HK-2 (cell line): ENCODE results near the gene ENAH.

Experiments
- DNase-seq: peaks from one replicate; pipeline ENCODE4 v3.0.0-alpha.2; 2018; ENCODE audit not compliant: unreplicated experiment

Gene ENAH

DNA sequence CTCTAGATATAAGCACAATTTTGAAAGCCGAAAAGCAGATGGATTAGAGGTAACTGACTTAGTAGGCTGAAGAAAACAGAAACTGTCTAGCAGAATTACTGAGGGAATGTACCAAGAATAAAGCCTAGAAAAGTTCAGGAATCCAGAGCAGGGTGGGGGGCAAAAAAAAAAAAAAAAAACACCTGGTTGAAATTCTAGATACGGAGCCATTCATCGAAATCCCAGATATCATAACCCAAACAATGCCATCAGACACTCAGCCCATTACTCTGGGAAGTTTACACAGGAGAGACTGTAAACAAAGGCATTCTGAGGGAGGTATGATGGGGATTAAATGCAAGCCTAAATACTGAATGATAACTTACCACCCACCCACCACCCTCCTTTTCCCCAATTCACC is 45.6 kb downstream of the ENAH start:
- no peak for DNase-seq

DNA sequence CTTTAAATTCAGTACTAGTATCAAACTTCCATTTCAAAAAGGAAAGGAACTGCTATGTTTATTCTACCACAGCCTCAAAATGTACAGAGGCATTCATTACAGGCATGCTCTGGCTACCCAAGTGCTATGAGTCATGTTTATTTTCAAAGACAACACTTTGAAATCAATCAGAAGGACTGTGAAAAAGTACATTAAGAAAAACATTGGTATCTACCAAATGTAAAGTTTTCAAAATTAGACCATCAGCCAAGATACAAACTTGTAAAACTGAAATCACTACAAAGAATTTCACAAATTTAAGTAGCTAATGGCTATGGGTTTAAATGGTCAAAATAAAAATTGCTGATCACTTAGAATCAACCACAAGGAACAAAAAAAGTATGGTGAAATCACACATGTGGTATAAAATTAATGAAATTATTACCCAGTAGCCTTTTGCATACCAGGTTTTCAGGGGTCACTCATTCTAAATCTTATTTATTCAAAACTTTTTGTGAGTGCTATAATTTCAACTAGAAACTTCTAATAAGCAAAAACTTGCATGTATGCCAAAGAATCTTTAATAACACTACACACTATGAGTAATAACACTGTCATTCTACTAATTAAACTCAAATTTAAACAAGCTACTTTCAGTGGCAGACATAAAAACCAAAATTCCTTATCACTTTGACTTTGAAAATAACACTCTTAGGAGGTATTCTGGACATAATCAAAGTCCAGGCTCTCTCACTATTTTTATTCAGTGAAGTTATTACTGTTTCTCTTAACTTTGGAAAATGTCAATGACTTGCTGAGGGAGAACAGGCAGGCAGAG is 49.2 kb downstream of the ENAH start:
- DNase-seq: no peak

DNA sequence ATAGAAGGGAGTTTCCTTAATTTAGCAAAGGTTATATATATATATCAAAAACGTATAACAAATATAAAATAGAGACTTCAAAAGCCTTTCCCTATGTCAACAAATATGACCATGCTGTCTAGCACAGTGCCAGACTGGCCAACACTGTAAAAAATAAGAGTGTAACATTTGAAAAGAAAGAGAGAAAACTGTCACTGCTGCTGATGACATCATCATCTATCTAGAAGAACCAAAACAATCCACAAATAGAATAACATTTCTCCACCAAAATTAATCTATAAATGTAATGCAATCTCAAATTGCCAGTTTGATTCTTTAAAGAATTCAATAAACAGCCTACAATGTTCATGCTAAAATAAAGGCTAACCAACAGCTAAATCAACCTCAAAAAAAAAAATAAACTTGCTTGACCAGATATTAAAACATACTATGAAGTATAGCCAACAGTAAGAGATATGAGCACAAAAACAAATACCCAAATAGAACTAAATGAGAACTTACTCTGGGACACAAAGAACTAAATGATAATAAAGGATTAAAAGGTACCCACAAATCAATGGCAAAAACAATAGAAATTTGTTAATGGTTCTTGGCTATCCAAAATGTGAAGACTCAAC is 50.2 kb downstream of the ENAH start:
- no peak for DNase-seq

DNA sequence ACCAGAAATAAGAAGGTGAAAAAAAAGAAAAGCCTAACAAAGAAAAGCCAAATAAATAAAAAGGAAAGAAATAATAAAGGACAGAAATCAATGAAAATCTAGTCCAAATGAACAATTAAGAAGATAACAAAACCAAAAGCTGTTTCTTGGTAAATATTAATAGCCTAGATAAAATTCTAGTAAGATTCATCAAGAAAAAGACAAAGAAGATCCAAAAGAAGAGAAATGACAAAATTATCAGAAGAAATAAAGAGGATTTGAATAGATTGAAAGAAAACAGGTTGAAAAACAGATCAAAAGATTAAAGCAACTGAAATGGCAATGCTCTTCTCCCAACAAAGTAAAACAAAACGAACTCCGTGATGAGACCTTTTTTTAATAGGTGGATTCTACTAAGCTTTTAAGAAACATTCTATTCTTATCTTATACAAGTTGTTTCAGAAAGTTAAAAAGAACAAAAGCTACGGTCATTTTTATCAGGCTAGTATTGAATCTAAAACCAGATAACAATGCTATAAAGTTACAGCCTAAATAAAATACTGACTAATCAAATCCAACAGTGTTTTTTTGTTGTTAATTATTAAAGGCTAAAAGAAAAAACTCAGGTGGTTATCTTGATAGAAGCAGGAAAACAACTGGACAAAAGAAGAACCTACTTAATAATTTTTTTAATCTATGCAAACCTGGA is 50.9 kb downstream of the ENAH start:
- DNase-seq: no peak

DNA sequence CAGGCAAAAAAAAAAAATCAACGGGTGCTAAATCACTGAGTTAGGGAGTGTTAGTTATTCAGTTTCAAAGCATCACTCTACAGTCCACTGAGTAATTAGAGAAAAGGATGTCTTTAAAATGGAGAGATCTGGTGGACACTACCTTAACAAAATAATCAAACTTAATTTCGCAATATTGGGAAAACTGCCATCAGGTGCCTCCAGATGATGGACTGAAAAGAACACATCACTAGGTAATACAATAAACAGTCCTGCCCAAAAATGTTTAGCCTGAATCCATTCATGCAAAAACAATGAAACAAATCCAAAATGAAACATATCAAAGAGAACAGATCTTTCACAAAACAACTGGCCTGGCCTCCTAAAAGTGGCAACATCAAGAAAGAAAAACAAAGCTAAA is 54.1 kb downstream of the ENAH start:
- no peak for DNase-seq

DNA sequence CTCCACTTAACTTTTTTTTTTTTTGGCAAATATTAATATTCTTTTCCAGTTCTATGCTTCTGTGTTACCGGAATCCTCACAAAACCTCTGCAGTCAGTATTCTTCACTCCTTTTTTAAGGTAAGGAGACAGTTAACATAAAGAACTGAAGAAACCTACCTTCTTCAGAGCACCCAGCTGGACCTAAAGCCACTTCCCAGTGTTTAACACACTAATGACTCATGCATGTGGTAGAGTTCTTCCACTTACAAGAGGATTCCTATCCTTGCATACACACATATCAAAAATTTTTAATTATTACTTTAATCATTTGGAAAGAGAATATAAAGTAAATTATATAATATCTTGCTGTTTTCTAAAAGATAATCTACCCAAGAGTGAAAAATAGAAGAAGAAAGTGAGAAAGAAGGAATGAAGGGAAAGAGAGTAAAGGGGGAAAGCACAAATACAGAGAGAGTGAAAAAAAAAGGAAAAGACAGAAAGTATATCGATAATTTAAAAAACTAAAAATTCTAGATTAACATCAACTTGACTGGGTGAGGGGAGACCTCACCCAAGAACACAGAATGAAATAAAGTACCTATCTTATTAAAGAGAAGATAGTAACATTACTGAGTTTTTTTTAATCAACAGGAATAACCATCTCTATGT is 54.9 kb downstream of the ENAH start:
- DNase-seq: no peak

DNA sequence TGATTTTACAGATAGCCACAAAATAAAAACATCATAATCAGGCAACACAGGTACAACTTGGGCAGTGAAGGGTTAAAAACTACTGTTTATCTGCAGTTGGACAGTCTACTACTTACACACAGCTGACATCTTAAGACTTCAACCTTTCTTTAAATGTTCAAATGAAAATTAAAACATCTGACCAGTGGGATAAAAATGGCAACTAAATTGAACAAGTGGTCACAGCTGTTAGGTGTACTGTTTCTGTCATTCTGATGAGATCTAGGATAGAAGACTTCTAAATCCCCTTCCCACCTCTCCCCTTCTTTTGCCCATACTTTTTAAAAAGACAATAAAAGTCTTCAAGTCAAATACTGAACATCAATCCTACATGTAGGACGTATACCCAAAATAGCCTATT is 56.2 kb downstream of the ENAH start:
- no peak for DNase-seq

DNA sequence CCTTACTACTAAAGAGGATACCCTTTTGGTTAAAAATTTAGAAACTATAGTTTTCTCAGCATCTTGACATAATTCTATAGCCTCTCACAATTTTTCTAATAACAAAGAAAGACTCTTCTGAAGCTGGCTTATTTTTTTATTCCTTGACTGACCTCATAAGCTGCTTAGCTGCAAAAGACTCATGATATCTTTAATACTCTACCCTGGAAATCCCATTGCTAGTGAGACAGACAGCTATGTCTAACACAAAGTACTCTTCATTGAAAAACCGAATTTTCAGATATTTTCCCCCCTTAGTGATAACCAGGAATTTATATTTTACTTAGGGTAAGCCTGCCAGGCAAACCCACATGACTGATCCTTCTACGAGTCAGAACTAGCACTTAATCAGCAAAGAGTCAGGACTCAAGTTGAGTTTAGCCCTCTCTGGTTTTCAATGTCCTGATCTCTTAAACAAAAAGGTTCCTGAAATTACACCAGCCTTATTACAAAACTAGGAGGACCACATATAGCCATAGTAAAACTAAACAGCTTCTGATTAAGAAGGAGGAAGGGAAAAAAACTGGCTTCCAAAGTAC is 56.9 kb downstream of the ENAH start:
- DNase-seq: no peak

DNA sequence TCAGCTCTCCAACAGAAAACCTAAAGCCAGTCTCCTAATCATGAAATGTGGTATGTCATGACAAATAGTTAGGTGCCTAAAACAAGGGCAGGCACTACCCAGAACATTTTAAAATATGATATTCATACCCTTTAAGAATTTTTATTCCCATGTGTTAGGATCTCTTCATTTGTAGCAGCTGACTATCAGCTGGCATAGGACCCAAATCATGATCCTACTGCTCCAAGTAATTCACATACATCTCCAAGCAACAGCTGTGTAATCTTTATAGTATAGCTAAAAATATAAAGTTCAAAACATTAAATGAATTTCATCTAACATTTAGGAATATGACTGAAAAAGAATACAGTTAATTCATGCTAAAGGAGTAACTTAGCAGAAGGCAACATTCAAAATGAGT is 57.5 kb downstream of the ENAH start:
- no peak for DNase-seq

DNA sequence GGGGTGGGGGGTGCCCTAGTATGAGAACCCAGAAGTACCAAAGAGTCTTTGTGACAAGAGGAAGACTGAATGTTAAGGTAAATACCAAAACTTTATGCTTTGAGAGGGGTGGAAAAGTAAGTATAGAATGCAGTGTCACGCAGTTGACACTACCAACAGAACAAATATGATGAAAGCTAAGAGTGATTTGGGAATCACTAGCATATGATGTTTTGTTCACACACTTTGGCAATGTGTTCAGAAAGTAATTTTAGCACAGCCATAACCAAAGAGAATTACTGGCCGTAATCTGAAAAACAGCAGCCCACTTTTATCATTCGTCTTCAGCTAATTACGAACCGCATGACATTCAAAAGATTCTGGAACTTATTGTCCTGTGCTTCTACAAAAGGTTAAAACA is 59.5 kb downstream of the ENAH start:
- DNase-seq: no peak

DNA sequence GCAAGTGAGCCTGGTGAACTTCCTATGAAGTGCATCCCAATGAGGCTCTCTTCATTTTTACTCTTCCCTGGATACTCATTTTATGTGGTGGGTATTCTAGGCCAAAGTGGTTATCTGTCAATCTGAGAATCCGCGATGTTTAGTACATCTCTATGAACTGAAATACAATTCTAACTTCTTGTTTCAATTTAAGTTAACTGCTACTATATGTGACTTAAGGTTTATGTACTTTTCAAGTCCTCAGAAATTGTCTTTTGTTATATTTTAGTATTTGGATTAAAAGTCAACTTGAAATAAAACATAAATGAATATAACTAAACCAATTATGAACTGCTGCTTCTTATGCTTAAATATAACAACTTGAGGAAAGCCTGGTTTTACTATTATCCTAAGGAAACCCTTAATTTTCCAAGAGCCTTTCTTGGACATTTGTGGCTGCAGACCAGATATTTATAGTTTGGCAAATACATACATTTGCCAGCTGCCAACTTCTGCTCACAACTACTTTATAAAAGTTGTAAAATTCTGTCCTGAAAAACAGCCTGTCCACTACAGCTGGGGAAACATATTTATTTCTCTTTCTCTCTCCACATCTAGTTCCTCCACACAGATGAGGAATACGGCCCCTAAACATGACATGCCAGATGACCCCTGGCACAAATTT is 60.4 kb downstream of the ENAH start:
- no peak for DNase-seq

DNA sequence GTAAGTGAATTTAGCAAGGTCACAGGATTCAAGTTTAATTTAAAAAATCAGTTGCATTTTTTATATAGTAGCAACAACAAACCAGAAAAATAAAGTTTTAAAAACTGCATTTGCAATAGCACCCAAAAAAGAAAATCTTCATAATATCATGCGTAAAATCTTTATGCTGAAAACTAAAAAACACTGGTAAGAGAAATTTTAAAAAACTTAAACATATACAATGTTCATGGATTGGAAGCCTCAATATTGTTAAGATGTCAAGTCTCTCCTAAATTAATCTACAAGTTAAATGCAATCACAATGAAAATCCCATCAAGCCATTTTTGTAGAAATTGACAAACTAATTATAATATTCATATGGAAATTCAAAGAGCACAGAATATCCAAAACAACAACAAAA is 65.6 kb downstream of the ENAH start:
- no peak for DNase-seq

DNA sequence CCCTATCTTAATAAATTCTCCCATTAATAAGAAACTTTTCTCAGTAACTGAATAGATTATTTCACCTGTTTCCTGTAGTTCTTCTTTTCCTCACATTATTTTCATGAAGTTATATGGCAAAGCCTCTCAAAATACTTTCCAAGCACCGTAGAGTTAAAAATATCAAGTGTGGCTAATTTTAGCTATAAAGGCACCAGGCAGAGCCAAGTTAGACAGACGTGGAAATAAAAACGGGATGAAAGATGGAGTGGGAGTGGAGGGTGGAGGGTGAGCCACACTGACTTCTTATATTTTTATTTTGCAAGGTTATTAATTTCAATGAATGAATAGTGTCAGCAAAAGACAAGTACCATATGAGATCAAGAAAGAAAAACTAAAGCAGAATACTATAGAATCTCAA is 71.7 kb downstream of the ENAH start:
- no peak for DNase-seq

DNA sequence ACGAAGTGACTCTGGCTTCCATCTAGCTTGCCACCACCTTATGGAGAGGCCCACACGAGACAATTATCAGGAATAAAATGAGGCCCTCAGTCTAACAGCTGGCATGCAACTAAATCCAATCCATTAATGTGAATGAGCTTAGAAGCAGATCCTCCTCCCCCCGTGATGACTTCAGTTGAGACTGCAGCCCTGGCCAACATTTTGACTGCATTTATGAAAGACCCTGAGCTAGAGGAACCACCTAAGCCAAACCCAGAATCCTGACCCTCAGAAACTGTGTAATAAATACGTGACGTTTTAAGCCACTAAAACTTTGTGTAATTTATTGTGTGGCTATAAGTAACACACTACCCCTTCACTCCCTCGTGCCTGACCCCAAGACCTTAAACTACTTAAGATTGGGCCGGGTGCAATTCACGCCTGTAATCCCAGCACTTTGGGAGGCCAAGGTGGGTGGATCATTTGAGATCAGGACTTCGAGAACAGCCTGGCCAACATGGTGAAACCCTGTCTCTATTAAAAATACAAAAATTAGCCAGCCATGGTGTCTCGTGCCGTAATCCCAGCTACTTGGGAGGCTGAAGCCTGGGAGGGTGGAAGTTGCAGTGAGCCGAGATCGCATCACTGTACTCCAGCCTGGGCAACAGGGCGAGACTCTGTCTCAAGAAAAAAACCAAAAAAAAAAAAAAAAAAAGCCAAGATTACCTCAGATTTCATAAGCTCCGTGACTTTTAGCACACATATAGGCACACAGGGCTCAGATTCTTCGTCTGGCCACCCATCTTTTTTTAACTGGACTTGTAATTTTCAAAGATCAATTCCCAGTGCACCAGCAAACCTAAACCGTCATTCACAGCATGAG is 72.5 kb downstream of the ENAH start:
- no peak for DNase-seq

DNA sequence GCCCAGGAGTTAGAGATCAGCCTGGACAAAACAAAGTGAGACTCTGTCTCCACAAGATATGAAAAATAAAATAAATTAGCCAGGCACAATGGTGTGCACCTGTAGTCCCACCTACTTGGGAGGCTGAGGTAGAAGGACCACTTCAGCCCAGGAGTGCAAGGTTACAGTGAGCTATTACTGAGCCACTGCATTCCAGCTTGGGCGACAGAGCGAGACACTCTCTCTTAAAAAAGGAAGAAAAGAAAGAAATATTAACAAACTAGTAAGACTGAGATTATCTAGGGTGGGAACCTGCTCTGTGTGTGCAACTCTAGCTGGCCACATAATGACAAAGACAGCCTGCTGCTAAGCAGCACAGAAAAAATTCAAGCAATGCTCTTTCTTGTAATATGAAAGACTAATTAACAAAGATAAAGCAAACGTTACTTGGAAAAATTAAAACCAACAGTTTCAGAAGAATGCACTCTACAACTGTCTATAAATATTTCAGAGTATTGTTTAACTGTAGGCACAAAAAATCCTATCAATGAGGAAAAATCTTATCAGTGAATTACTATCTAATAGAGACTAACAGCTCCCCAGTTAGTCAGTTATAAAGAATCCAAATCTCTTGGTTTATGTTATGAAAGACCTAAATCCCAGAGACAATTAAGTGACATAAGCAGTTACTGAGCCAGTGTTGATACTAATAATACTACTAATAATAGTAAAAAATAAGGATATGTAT is 74.5 kb downstream of the ENAH start:
- peak; percentile 46 for DNase-seq

DNA sequence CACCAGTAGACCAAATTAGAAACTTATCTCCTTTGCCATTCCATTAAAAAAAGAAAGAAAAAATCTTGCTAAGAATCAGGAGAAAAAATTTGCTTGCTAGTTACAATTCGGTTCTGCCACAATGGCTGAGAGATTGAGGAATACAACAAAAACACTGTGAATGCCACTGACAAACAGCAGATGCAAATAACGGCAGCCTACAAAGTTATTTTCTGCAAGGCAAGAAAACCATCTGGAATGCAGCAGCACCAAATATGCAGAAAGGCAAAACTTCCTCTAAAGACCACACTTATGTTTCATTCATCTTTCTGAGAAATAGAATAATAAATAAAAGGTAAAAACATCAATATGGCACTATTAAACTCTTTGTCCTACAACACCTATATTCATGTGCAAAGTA is 75.7 kb downstream of the ENAH start:
- no peak for DNase-seq

DNA sequence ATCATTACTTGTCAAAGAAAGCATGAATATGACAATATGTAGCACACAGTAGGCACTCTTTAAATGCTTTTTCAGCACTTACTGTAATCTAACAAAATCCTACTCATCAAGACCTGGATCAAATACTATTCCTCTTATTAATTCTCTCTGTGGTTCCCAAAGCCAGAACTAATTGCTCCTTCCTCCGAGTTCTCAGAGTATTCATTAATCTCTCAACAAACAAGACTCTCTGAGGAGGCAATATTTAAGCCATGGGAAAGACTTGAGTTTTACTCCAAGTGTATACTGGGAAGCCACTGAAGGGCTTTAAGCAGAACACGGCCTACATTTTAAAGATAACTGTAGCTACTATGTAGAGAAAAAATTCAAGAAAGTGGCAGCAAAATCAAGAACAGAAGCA is 79.7 kb downstream of the ENAH start:
- no peak for DNase-seq

DNA sequence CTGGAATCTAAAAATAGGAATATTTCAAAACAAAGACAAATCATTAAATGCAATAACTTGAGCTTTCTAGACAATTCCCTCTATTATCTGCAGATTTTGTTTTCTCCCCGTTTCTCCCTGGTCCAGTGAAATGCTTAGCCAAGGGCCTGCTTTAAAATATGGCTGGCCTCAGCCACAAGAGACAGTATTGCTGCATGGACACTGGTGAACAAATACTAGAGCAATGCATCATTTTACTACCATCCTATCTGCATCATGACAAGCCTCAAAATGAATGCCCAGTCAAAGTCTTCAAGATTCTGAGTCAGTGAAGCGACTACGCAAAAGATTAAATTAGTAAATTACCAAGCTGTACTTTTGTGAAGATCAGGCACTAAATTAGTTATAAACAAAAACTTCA is 80.5 kb downstream of the ENAH start:
- DNase-seq: no peak

DNA sequence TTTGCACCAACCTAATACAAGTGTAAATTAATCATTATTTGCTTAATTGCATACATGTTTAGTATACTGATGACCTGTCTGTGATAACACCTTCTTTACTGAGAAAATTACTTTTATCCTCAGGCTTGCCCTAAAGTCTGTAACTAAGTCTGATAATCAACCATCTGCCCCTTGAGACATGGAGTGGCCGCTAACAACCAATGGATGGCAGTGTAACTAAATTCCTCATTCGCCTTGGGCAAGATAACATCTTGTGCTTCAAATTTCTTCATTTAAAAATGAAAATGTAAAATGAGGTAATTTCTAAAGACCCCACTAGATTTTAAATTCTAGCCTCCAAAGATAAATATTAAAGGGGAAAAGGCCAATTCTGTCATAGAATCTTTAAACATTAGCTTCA is 85.1 kb downstream of the ENAH start:
- no peak for DNase-seq

DNA sequence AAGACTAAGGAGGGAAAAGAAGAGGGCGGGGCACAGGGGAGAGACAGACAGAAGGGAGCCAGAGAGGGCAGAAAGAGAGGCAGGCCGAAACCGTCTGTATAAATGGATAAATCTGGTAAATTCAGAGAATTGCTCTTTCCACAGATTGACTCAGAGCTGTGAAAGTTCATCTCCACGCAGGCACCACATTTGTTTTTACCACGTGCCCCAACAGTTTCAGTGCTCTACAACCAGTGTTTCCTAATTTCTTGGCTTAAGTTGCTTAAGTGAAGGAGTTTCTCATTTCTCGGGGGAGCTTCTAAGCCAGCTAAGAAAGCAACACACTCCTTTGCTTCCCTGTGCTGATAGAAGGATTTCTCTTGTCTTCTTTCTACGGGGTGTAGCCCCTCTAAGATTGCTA is 87.1 kb downstream of the ENAH start:
- no peak for DNase-seq
